MM.1S (cell line): ENCODE measurements around the gene SYP.

ENCODE experiments used
- DNase-seq: peaks from one replicate; pipeline ENCODE4 v3.0.0-alpha.2; 2015
- H2AFZ ChIP-seq: fragments of 300-600 bp; sonication (generic); 2 replicates; pipeline ENCODE4 v1.6.0; 2016; ENCODE audit warnings: antibody characterized with exemption, low read length
- H3F3A ChIP-seq: fragments of 300-600 bp; sonication (generic); 2 replicates; pipeline ENCODE4 v1.6.1; 2016; ENCODE audit warnings: mild to moderate bottlenecking, antibody characterized with exemption, low read length, moderate library complexity, mixed read lengths; ENCODE audit not compliant: insufficient read depth
- H3K27ac ChIP-seq: fragments of 300-600 bp; sonication (generic); 2 replicates; pipeline ENCODE4 v1.5.1; 2016; ENCODE audit warnings: mild to moderate bottlenecking, low read length
- H3K27me3 ChIP-seq: fragments of 300-600 bp; sonication (generic); replicated peaks from 2 replicates; pipeline ENCODE4 v1.6.0; 2016; ENCODE audit warnings: low read length; ENCODE audit not compliant: insufficient read depth
- H3K36me3 ChIP-seq: fragments of 300-600 bp; sonication (generic); replicated peaks from 2 replicates; pipeline ENCODE4 v1.6.1; 2016; ENCODE audit warnings: mild to moderate bottlenecking, low read length, mixed read lengths; ENCODE audit not compliant: insufficient read depth
- H3K4me1 ChIP-seq: fragments of 300-600 bp; sonication (generic); 2 replicates; pipeline ENCODE4 v1.6.1; 2016; ENCODE audit warnings: low read length, mixed read lengths
- H3K4me2 ChIP-seq: fragments of 300-600 bp; sonication (generic); 2 replicates; pipeline ENCODE4 v1.6.0; 2016; ENCODE audit warnings: low read depth, low read length
- H3K4me3 ChIP-seq: fragments of 300-600 bp; sonication (generic); 2 replicates; pipeline ENCODE4 v1.5.1; 2016; ENCODE audit warnings: low read length, mixed read lengths
- H3K79me2 ChIP-seq: fragments of 300-600 bp; sonication (generic); 2 replicates; pipeline ENCODE4 v1.6.1; 2016; ENCODE audit warnings: mixed run types, low read length, mixed read lengths
- H3K9ac ChIP-seq: fragments of 300-600 bp; sonication (generic); 2 replicates; pipeline ENCODE4 v1.6.1; 2016; ENCODE audit warnings: low read length, mixed read lengths
- H3K9me2 ChIP-seq: fragments of 300-600 bp; sonication (generic); replicated peaks from 2 replicates; pipeline ENCODE4 v1.6.1; 2016; ENCODE audit warnings: mild to moderate bottlenecking, low read length, mixed read lengths; ENCODE audit not compliant: insufficient read depth
- H3K9me3 ChIP-seq: fragments of 300-600 bp; sonication (generic); replicated peaks from 2 replicates; pipeline ENCODE4 v1.6.1; 2016; ENCODE audit warnings: mild to moderate bottlenecking, low read length, mixed read lengths; ENCODE audit not compliant: insufficient read depth
- H4K20me1 ChIP-seq: fragments of 300-600 bp; sonication (generic); 2 replicates; pipeline ENCODE4 v1.6.1; 2016; ENCODE audit warnings: mild to moderate bottlenecking, low read length, moderate library complexity, mixed read lengths; ENCODE audit not compliant: insufficient read depth
- CTCF ChIP-seq: fragments of 300-600 bp; sonication (generic); IDR thresholded peaks from 2 replicates; pipeline ENCODE4 v1.5.1; 2016; ENCODE audit warnings: antibody characterized with exemption, low read length, mixed read lengths
- EZH2 ChIP-seq: fragments of 300-600 bp; sonication (generic); optimal IDR thresholded peaks from 2 replicates; pipeline ENCODE3; 2017; ENCODE audit warnings: low read depth, mild to moderate bottlenecking, antibody characterized with exemption, low read length, mixed read lengths
- EZH2phosphoT487 ChIP-seq: fragments of 300-600 bp; sonication (generic); IDR thresholded peaks from 2 replicates; pipeline ENCODE4 v1.6.1; 2018; ENCODE audit warnings: antibody characterized with exemption, low read length

SYP gene

DNA sequence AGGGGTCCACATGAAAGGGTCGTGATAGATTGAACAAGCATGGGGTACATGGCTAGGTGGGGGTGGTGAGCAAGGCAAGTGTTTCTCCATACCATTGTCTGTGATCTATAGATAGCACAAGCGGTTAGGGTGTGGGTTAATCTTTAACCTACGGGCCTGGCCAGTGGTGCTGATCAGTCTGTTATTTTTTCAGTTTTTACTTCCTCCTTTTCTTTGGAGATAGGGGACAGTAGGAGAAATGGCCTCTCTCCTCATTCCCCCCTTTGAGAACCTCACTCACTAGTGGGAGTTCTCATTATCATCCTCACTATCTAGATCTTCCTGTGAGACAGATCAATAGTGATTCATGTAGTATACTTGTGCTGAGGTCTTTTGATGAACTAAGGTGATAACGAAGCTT is 60.3 kb downstream of the SYP start:
- no peak for DNase-seq
- H3K9me3 ChIP-seq: no peaks in the 10 kb centered on the region
- H3K9me2 ChIP-seq: no peaks in the 10 kb centered on the region
- H3K79me2 ChIP-seq: no peaks in the 10 kb centered on the region
- H3K4me1 ChIP-seq: no peaks in the 10 kb centered on the region
- no peak overlapping the region for H3K4me3 ChIP-seq
- no peaks in the 10 kb centered on the region for H3F3A ChIP-seq
- no peaks in the 10 kb centered on the region for H3K27me3 ChIP-seq
- TF ChIP-seq EZH2phosphoT487: no peak
- no peak for TF ChIP-seq CTCF
- no peak for TF ChIP-seq EZH2
- H2AFZ ChIP-seq: no peak overlapping the region
- no peaks in the 10 kb centered on the region for H3K36me3 ChIP-seq
- H3K27ac ChIP-seq: no peak overlapping the region
- no peak overlapping the region for H3K4me2 ChIP-seq
- no peak overlapping the region for H3K9ac ChIP-seq
- no peaks in the 10 kb centered on the region for H4K20me1 ChIP-seq
